Activated CD4-positive, alpha-beta T cell treated with anti-CD3 and anti-CD28 coated beads for 36 hours (primary cell): ENCODE measurements around the gene KLHL26. TPM values are rescaled to one million over a fixed set of nuclear protein-coding genes. Genes with fewer than 3 reads are reported as not detected.

Source experiments
- ATAC-seq: fragments of 200-7000 bp; cut with Tn5 transposase; one replicate; pipeline ENCODE4 v1.10.0; 2021; ENCODE audit warnings: mild to moderate bottlenecking, moderate library complexity
- CTCF ChIA-PET: fragments of 350-600 bp; sonication (Branson Sonifier 250); formaldehyde crosslinking; loops from one replicate; lab custom pipeline; 2021; ENCODE audit warnings: antibody characterized with exemption; lab: Charles Lee
- POLR2A ChIA-PET: fragments of 350-600 bp; sonication (Branson Sonifier 250); formaldehyde crosslinking; loops from one replicate; lab custom pipeline; 2021; ENCODE audit warnings: antibody characterized with exemption, inconsistent platforms; lab: Charles Lee
- DNase-seq: peaks from one replicate; pipeline ENCODE4 v3.0.0-alpha.2; 2020
- H3K27ac Mint-ChIP-seq: one replicate; pipeline ENCODE4 v1.8.0; 2021; ENCODE audit warnings: mixed read lengths
- H3K27me3 Mint-ChIP-seq: one replicate; pipeline ENCODE4 v1.8.0; 2021; ENCODE audit warnings: mixed read lengths
- H3K36me3 Mint-ChIP-seq: one replicate; pipeline ENCODE4 v1.8.0; 2021; ENCODE audit warnings: low read depth, mixed read lengths
- H3K4me1 Mint-ChIP-seq: one replicate; pipeline ENCODE4 v1.8.0; 2021; ENCODE audit warnings: mixed read lengths
- H3K4me3 Mint-ChIP-seq: one replicate; pipeline ENCODE4 v1.8.0; 2021; ENCODE audit warnings: mild to moderate bottlenecking, moderate library complexity, mixed read lengths
- H3K9me3 Mint-ChIP-seq: one replicate; pipeline ENCODE4 v1.8.0; 2021; ENCODE audit warnings: low read depth, mixed read lengths
- intact Hi-C, 2 experiments: fragments of 100-400 bp; cut with DNase I in 1 of 2; cut with micrococcal nuclease in 1 of 2; formaldehyde crosslinking; loops; one replicate each; pipeline versions ENCODE4 v1.14.2 to v1.15.1; 2022 to 2024; cut with DNase I, micrococcal nuclease
- total RNA-seq, 2 experiments: library from RNA; stranded (reverse); gene quantifications; one replicate each; pipeline ENCODE4 v1.2.3, GENCODE V29; 2021

KLHL26 gene
- total RNA-seq, 2 experiments from 2014 or later = 9.9 to 11.9 TPM

DNA sequence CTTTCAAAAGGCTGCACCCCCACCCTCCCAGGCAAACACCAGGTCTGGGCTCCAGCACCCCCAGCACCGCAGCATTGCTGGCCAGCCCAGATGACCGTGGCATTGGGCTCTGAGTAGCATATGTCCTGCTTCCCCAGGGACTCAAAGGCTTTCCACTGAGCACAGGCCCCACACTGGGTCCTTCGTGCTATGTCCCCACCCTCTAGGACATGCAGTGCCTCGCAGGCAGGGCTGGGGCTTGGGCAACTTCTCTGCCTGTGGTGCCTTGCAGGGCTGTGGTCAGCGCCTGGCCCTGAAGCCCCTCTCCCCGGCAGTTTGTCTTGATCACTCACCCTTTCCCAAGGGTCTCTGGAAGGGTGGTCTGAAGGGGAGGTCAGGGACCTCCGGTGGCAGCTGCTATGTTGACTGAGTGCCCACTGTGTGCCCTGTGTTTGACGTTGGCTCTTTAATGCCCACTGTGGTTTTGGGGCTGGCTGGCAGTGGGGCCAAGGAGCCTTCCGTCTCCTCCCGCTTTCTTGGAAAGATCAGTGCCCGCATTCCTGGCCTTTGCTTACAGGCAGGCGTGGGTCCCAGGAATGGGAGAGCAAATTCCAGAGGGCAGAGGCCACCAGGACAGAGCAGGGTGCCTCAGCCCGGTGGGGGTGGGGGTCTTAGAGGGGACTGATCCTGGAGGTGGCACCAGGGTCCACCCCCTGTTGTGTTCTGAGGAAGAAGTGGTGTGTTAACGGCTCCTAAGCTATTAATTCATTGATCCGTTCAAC lies 26.3 kb downstream of the KLHL26 start:
- POLR2A ChIA-PET = no interaction called here
- Mint-ChIP-seq H3K4me1 (peaks cover 13% of the 10 kb centered on the region), H3K27me3 (no peaks in the 10 kb centered on the region), H3K27ac (no peak overlapping the region), H3K4me3 (no peak overlapping the region), H3K36me3 (peaks cover 3% of the 10 kb centered on the region), H3K9me3 (no peaks in the 10 kb centered on the region)
- DNase-seq (no peak), ATAC-seq (no peak)
- CTCF ChIA-PET = no interaction called here
- intact Hi-C loops = no loop called here

DNA sequence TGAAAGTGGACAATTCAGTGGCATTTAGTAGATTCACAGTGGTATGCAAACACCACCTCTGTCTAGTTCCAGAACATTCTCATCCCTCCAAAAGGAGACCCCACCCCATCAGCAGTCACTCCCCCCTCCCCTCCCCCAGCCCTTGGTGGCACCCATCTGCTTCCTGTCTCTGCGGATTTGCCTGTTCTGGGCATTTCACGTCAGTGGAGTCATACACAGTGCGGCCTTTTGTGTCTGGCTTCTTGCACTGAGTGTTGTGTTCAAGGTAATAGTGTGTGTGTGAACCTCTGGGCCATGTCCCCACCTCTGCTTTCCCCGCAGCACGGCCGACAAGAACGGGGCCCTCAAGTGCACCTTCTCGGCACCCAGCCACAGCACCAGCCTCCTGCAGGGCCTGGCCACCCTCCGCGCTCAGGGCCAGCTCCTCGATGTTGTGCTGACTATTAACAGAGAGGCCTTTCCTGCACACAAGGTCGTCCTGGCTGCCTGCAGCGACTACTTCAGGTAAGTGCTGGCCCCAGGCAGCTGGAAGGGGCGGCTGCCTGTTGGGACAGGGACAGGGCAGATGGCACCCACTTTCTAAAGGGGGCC lies 27.2 kb downstream of the KLHL26 start:
- peak; percentile 77 for ATAC-seq
- peak; percentile 43 for DNase-seq

DNA sequence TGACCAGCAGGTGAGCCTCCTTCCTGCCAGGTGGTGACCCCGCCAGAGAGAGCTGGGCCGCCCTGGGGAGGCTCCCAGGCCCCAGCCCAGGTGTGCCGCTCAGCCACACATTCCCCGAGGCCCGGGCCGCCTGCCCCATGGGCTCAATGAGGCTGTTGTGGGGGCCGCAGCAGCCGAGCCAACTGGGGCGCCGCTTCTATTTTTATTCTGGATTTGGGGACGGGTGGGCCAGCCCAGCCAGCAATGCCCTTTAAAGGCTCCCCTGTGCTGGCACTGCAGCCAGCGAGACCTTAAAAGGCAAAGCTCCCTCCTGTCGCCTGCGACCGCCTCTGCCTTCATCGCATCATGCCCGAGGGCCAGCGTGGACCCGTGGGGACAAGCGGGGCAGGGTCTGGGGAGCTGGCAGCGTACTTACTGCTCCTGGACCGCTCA lies 29.0 kb downstream of the KLHL26 start:
- peaks cover 10% of the 10 kb centered on the region for H3K36me3 Mint-ChIP-seq

More for the DNA sequence above, 27.2 kb downstream of the KLHL26 start:
- ChIA-PET POLR2A (no interaction called here), CTCF (interaction anchor here (0.8 kb wide), 1 partner anchor 41 kb away, joined by 4 read pairs; no protein-coding TSS in a partner anchor)
- no peaks in the 10 kb centered on the region for H3K27me3 Mint-ChIP-seq
- H3K36me3 Mint-ChIP-seq = peaks cover 3% of the 10 kb centered on the region
- intact Hi-C loops = no loop called here
- peak overlapping the region; percentile 55 for H3K27ac Mint-ChIP-seq
- no peak overlapping the region for H3K4me3 Mint-ChIP-seq
- H3K4me1 Mint-ChIP-seq = peaks cover 13% of the 10 kb centered on the region
- H3K9me3 Mint-ChIP-seq = no peaks in the 10 kb centered on the region

DNA sequence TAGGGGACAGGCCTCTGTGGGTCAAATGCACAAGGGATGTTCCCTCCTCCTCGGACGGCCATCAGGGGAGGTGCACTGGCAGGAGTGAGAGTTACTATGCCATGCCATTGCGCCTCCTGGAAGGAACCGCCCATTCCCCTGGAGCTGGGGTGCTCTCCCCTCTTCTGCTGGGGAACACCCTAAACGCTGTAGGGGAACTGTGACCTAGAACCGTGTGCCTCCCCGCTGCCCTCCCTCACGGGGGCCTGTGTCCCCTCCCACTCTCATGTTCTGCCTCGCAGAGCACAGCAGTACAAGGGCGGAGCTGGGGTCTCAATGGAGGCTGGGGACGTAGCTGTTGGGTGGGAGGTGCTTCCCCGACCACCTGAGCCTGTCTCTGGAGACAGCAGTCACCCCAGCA lies 29.5 kb downstream of the KLHL26 start:
- H3K27me3 Mint-ChIP-seq = no peaks in the 10 kb centered on the region
- ChIA-PET POLR2A (no interaction called here), CTCF (interaction anchor here (0.7 to 1.1 kb wide), 3 partner anchors 9 to 330 kb away, joined by 3 to 4 read pairs (median 3); no protein-coding TSS in a partner anchor)
- H3K9me3 Mint-ChIP-seq = no peaks in the 10 kb centered on the region
- no peak overlapping the region for H3K27ac Mint-ChIP-seq
- intact Hi-C loops = no loop called here
- ATAC-seq (no peak), DNase-seq (no peak)
- H3K36me3 Mint-ChIP-seq = peaks cover 10% of the 10 kb centered on the region
- H3K4me1 Mint-ChIP-seq = peaks cover 13% of the 10 kb centered on the region
- H3K4me3 Mint-ChIP-seq = no peak overlapping the region

More for the DNA sequence above, 29.0 kb downstream of the KLHL26 start:
- ATAC-seq (no peak), DNase-seq (no peak)
- intact Hi-C loops = no loop called here
- H3K4me3 Mint-ChIP-seq = no peak overlapping the region
- POLR2A ChIA-PET = no interaction called here
- no peaks in the 10 kb centered on the region for H3K9me3 Mint-ChIP-seq
- CTCF ChIA-PET = no interaction called here
- no peaks in the 10 kb centered on the region for H3K27me3 Mint-ChIP-seq
- no peak overlapping the region for H3K27ac Mint-ChIP-seq
- peaks cover 13% of the 10 kb centered on the region for H3K4me1 Mint-ChIP-seq

DNA sequence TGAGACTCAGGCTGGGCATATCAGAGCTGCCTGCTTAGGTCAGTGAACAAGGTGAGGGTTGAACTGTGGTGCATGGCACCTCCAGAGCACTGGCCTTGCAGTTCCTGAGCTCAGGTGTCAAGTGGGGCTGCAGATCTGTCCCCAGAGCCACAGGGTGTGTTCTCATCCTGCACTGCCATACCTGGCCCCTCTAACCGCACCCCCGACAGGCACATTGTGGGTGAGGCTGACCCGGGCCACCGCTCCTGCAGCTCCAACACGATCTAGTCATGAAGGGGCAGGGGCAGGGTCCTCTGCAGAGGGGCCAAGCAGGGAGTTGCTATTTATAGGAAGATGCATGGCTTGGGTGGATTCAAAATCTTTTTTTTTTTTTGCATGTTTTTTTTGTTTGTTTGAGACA lies 30.0 kb downstream of the KLHL26 start:
- intact Hi-C loops = no loop called here
- ATAC-seq (no peak), DNase-seq (no peak)
- ChIA-PET POLR2A (no interaction called here), CTCF (interaction anchor here (0.6 to 1.1 kb wide), 4 partner anchors 8 to 330 kb away, joined by 3 to 4 read pairs (median 3); no protein-coding TSS in a partner anchor)
- Mint-ChIP-seq H3K36me3 (peaks cover 10% of the 10 kb centered on the region), H3K4me3 (no peak overlapping the region), H3K9me3 (no peaks in the 10 kb centered on the region), H3K4me1 (peaks cover 13% of the 10 kb centered on the region), H3K27me3 (no peaks in the 10 kb centered on the region), H3K27ac (no peak overlapping the region)

DNA sequence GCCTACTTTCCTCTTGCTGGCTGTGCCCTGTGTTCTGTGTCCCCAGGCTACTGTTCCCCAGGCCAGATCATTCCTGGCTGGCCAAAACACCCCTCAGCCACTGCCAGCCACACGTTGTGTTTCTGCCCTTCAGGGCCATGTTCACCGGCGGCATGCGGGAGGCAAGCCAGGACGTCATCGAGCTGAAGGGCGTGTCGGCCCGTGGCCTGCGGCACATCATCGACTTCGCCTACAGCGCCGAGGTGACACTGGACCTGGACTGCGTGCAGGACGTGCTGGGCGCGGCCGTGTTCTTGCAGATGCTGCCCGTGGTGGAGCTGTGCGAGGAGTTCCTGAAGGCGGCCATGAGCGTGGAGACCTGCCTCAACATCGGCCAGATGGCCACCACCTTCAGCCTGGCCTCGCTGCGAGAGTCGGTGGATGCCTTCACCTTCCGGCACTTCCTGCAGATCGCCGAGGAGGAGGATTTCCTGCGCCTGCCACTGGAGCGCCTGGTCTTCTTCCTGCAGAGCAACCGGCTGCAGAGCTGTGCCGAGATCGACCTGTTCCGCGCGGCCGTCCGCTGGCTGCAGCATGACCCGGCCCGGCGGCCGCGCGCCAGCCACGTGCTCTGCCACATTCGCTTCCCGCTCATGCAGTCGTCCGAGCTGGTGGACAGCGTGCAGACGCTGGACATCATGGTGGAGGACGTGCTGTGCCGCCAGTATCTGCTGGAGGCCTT lies 30.9 kb downstream of the KLHL26 start:
- CTCF ChIA-PET = interaction anchor here (1.1 kb wide), 1 partner anchor 7 kb away, joined by 3 read pairs; no protein-coding TSS in a partner anchor
- H3K4me1 Mint-ChIP-seq = peaks cover 11% of the 10 kb centered on the region
- no peaks in the 10 kb centered on the region for H3K9me3 Mint-ChIP-seq

DNA sequence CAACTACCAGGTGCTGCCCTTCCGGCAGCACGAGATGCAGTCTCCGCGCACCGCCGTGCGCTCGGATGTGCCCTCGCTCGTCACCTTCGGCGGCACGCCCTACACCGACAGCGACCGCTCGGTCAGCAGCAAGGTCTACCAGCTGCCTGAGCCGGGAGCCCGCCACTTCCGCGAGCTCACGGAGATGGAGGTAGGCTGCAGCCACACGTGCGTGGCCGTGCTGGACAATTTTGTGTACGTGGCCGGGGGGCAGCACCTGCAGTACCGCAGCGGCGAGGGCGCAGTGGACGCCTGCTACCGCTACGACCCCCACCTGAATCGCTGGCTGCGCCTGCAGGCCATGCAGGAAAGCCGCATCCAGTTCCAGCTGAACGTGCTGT lies 31.4 kb downstream of the KLHL26 start:
- intact Hi-C loops = no loop called here
- Mint-ChIP-seq H3K27me3 (no peaks in the 10 kb centered on the region), H3K27ac (no peak overlapping the region), H3K4me3 (no peak overlapping the region), H3K36me3 (peaks cover 10% of the 10 kb centered on the region), H3K4me1 (peaks cover 11% of the 10 kb centered on the region), H3K9me3 (no peaks in the 10 kb centered on the region)
- CTCF ChIA-PET = no interaction called here
- DNase-seq (no peak), ATAC-seq (no peak)
- POLR2A ChIA-PET = no interaction called here

More for the DNA sequence above, 30.9 kb downstream of the KLHL26 start:
- DNase-seq = no peak
- Mint-ChIP-seq H3K36me3 (peaks cover 10% of the 10 kb centered on the region), H3K27ac (no peak overlapping the region), H3K27me3 (no peaks in the 10 kb centered on the region), H3K4me3 (no peak overlapping the region)
- intact Hi-C loops = no loop called here
- no peak for ATAC-seq
- POLR2A ChIA-PET = interaction anchor here (0.5 kb wide), 1 partner anchor 35 kb away, joined by 5 read pairs; no protein-coding TSS in a partner anchor

DNA sequence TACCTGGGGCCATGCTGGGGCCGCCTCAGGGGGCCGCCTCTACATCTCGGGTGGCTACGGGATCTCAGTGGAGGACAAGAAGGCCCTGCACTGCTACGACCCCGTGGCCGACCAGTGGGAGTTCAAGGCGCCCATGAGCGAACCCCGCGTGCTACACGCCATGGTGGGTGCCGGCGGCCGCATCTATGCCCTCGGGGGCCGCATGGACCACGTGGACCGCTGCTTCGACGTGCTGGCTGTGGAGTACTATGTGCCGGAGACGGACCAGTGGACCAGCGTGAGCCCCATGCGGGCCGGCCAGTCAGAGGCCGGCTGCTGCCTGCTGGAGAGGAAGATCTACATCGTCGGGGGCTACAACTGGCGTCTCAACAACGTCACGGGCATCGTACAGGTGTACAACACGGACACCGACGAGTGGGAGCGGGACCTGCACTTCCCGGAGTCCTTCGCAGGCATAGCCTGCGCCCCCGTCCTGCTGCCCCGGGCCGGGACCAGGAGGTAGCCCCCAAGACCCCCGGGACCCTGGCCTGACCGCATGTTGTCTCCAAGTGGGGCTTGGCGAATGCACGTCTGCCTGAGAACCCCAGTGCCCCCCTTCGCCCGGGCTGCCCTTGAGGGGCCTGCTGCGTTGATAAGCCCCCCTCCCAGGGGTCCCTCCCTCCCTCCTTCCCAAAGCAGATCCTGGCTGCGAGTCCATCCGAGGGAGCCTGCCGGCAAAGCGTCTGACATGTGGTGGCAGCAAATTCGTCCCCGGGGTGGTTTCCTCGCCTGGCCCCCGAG lies 32.1 kb downstream of the KLHL26 start:
- intact Hi-C loops = no loop called here
- Mint-ChIP-seq H3K4me1 (peaks cover 4% of the 10 kb centered on the region), H3K4me3 (no peak overlapping the region), H3K9me3 (no peaks in the 10 kb centered on the region), H3K27ac (no peak overlapping the region), H3K27me3 (no peaks in the 10 kb centered on the region), H3K36me3 (peaks cover 10% of the 10 kb centered on the region)
- ChIA-PET CTCF (no interaction called here), POLR2A (no interaction called here)
- ATAC-seq = no peak
- no peak for DNase-seq

DNA sequence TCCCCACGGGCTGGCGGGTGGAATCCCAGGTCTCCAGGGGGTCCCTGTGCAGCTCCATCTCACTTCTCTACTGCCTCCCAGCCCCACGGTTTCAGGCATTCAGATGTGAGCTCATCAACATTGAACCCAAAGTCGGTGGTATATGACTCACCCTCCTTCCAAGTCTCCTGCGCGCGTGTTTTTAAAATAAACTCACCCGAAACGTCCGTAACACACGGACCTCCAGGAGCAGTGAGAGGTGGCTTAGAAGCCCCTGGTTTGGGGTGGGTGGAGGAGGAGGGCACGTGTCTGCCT lies 32.6 kb downstream of the KLHL26 start:
- Mint-ChIP-seq H3K9me3 (no peaks in the 10 kb centered on the region), H3K4me1 (no peaks in the 10 kb centered on the region), H3K4me3 (no peak overlapping the region), H3K27me3 (no peaks in the 10 kb centered on the region), H3K27ac (no peak overlapping the region), H3K36me3 (peaks cover 10% of the 10 kb centered on the region)
- intact Hi-C loops = no loop called here
- DNase-seq = no peak
- POLR2A ChIA-PET = no interaction called here
- no peak for ATAC-seq
- CTCF ChIA-PET = no interaction called here

DNA sequence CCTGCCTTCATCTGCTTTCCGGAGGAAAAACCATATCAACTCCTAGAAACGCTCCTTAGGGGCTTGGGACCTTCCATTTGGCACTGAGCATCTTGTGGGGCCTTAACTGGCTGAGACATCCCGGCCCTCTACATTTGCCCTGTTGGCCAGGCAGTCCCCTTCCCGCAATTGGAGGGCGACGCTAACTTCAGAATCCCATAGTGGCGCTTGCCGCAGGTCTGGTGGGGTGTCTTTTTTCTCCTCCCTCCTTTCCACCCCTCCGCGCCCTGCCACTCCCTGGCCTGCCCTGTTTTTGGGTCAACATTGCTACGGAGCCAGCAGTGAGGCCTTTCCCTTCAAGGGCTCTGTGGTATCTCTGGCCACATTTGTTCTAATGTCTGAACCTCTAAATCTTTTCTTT lies 33.1 kb downstream of the KLHL26 start:
- intact Hi-C loops = loop anchor here in 1 of 2 experiments (10.0 kb wide), 1 partner anchor 205 kb away; no protein-coding TSS in a partner anchor
- Mint-ChIP-seq H3K4me1 (no peaks in the 10 kb centered on the region), H3K4me3 (no peak overlapping the region), H3K9me3 (no peaks in the 10 kb centered on the region), H3K27ac (no peak overlapping the region), H3K27me3 (no peaks in the 10 kb centered on the region), H3K36me3 (peaks cover 10% of the 10 kb centered on the region)
- ChIA-PET POLR2A (no interaction called here), CTCF (no interaction called here)
- DNase-seq = no peak
- ATAC-seq = no peak

DNA sequence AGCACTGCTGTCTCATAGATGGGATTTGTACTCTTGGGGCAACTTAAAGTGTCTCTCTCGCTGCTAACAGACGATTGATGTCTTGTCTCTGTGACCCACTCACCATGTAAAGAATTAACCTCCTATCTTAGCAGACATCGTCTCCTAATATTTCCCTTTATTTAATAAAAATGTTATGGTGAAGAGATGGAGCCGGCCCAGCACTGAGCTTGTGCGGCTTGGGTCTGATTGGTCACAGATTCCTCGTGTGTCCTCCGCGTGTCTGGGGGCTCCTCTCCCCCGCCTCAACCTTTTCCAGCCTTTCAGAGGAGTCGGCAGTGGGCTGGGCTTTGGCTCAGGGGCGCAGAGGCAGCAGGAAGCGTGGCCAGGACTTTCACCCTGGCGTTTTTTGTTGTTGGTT lies 33.5 kb downstream of the KLHL26 start:
- ChIA-PET CTCF (interaction anchor here (0.7 kb wide), 1 partner anchor 138 kb away, joined by 3 read pairs; no protein-coding TSS in a partner anchor), POLR2A (no interaction called here)
- Mint-ChIP-seq H3K36me3 (peaks cover 10% of the 10 kb centered on the region), H3K27me3 (no peaks in the 10 kb centered on the region), H3K4me3 (no peak overlapping the region), H3K4me1 (no peaks in the 10 kb centered on the region), H3K27ac (no peak overlapping the region), H3K9me3 (no peaks in the 10 kb centered on the region)
- ATAC-seq = no peak
- intact Hi-C loops = loop anchor here in 1 of 2 experiments (10.0 kb wide), 1 partner anchor 206 kb away; no protein-coding TSS in a partner anchor
- no peak for DNase-seq
